HepG2 (cell line): Measurements from ENCODE around the gene PPOX. TPM values are rescaled to one million over a fixed set of nuclear protein-coding genes. Genes with fewer than 3 reads are reported as not detected.

Source experiments
- CC2D1A ChIP-seq: sonication (generic); formaldehyde crosslinking; IDR thresholded peaks from 2 replicates; pipeline ENCODE4 v1.8.1; 2023; ENCODE audit warnings: mild to moderate bottlenecking, missing genetic modification reagents
- DZIP1 ChIP-seq: sonication (generic); formaldehyde crosslinking; IDR thresholded peaks from 2 replicates; pipeline ENCODE4 v1.5.0; 2020; ENCODE audit warnings: mild to moderate bottlenecking, missing genetic modification reagents
- E2F1 ChIP-seq: sonication (generic); formaldehyde crosslinking; IDR thresholded peaks from 2 replicates; pipeline ENCODE4 v1.5.0; 2020; ENCODE audit warnings: missing genetic modification reagents
- GLI4 ChIP-seq: sonication (generic); formaldehyde crosslinking; IDR thresholded peaks from 2 replicates; pipeline ENCODE4 v1.5.1; 2020; ENCODE audit warnings: missing genetic modification reagents, mild to moderate bottlenecking, moderate library complexity, borderline replicate concordance
- HMG20B ChIP-seq: conservative IDR thresholded peaks from 2 replicates; pipeline ENCODE4 v1.6.1; 2016; ENCODE audit warnings: missing genetic modification reagents, missing compliant biosample characterization
- IRF2 ChIP-seq: IDR thresholded peaks from 2 replicates; pipeline ENCODE4 v1.6.1; 2018; ENCODE audit warnings: missing genetic modification reagents, missing compliant biosample characterization
- ISX ChIP-seq: sonication (generic); formaldehyde crosslinking; conservative IDR thresholded peaks from 2 replicates; pipeline ENCODE4 v1.5.0; 2020; ENCODE audit warnings: missing genetic modification reagents
- MEIS2 ChIP-seq: sonication (generic); formaldehyde crosslinking; IDR thresholded peaks from 2 replicates; pipeline ENCODE4 v1.9.0; 2021; ENCODE audit warnings: mild to moderate bottlenecking, missing genetic modification reagents
- NCOA2 ChIP-seq: sonication (generic); formaldehyde crosslinking; IDR thresholded peaks from 2 replicates; pipeline ENCODE4 v1.8.0; 2022; ENCODE audit warnings: inconsistent platforms
- NFYC ChIP-seq: IDR thresholded peaks from 2 replicates; pipeline ENCODE4 v1.6.1; 2016; ENCODE audit warnings: missing genetic modification reagents, missing compliant biosample characterization
- NR1H2 ChIP-seq: sonication (generic); formaldehyde crosslinking; IDR thresholded peaks from 2 replicates; pipeline ENCODE4 v1.8.1; 2022; ENCODE audit warnings: low read depth, missing genetic modification reagents, borderline replicate concordance
- PRPF4 ChIP-seq: fragments of 200-400 bp; formaldehyde crosslinking; IDR thresholded peaks from 2 replicates; pipeline ENCODE4 v1.6.1; 2016; ENCODE audit warnings: low read length, low read depth; ENCODE audit not compliant: poor library complexity, severe bottlenecking
- RELA ChIP-seq: sonication (generic); formaldehyde crosslinking; IDR thresholded peaks from 2 replicates; pipeline ENCODE4 v1.4.0; 2020; ENCODE audit warnings: missing genetic modification reagents
- RFXANK ChIP-seq: IDR thresholded peaks from 2 replicates; pipeline ENCODE4 v1.6.1; 2016
- RORA ChIP-seq: sonication (generic); formaldehyde crosslinking; IDR thresholded peaks from 2 replicates; pipeline ENCODE4 v1.5.0; 2020; ENCODE audit warnings: mild to moderate bottlenecking, missing genetic modification reagents, moderate library complexity
- RXRB ChIP-seq: IDR thresholded peaks from 2 replicates; pipeline ENCODE4 v1.6.1; 2016; ENCODE audit warnings: borderline replicate concordance, missing genetic modification reagents, missing compliant biosample characterization
- TCF7L2 ChIP-seq: IDR thresholded peaks from 2 replicates; pipeline ENCODE4 v1.6.1; 2011; ENCODE audit warnings: mild to moderate bottlenecking, low read depth, low read length, moderate library complexity
- TSC22D2 ChIP-seq: sonication (generic); formaldehyde crosslinking; IDR thresholded peaks from 2 replicates; pipeline ENCODE4 v1.5.1; 2020; ENCODE audit warnings: missing genetic modification reagents, mild to moderate bottlenecking, borderline replicate concordance
- ZC3H4 ChIP-seq: sonication (generic); formaldehyde crosslinking; IDR thresholded peaks from 2 replicates; pipeline ENCODE4 v1.4.0; 2020; ENCODE audit warnings: missing genetic modification reagents, borderline replicate concordance
- ZNF512B ChIP-seq: sonication (generic); formaldehyde crosslinking; IDR thresholded peaks from 2 replicates; pipeline ENCODE4 v1.5.1; 2020; ENCODE audit warnings: missing genetic modification reagents, mild to moderate bottlenecking, borderline replicate concordance
- ZNF788 ChIP-seq: sonication (generic); formaldehyde crosslinking; IDR thresholded peaks from 2 replicates; pipeline ENCODE4 v1.5.0; 2020; ENCODE audit warnings: mild to moderate bottlenecking, missing genetic modification reagents, borderline replicate concordance
- ZNF790 ChIP-seq: sonication (generic); formaldehyde crosslinking; IDR thresholded peaks from 2 replicates; pipeline ENCODE4 v1.8.0; 2022; ENCODE audit warnings: missing genetic modification reagents, mild to moderate bottlenecking, borderline replicate concordance
- ZNF816 ChIP-seq: sonication (generic); formaldehyde crosslinking; IDR thresholded peaks from 2 replicates; pipeline ENCODE4 v1.8.0; 2022; ENCODE audit warnings: missing genetic modification reagents, mild to moderate bottlenecking, borderline replicate concordance
- ZNF879 ChIP-seq: sonication (generic); formaldehyde crosslinking; IDR thresholded peaks from 2 replicates; pipeline ENCODE4 v1.8.1; 2023; ENCODE audit warnings: missing genetic modification reagents
- polyA plus RNA-seq, 8 experiments: library from polyadenylated mRNA; depleted of rRNA in 3 of 8; stranded (reverse) in 7 of 8; unstranded in 1 of 8; fragments of >200 nt; fragmentation: Illumina TruSeq in 4 of 8; extraction: Trizol in 4 of 8; gene quantifications; 2 replicates each; pipeline versions ENCODE4 v1.2.1 to v1.2.3, GENCODE V29; 2011 to 2016; ENCODE audit warnings: low read depth in 4 of 8, missing spikeins in 1 of 8, mixed read lengths in 1 of 8; ENCODE audit not compliant: insufficient read depth in 1 of 8
- total RNA-seq, 5 experiments: library from RNA; depleted of rRNA; stranded (reverse); fragments of >200 nt; fragmentation: Illumina TruSeq; extraction: Trizol; gene quantifications; 2 replicates each; pipeline ENCODE4 v1.2.3, GENCODE V29; 2016; ENCODE audit warnings: low read depth in 1 of 5

The PPOX gene
- total and polyA plus RNA-seq, 2 of the 13 experiments (the other 11 are each of a cell fraction or from before 2014, with no cell fraction given): 15.5 to 27.7 TPM

- TF ChIP-seq NR1H2 (CRISPR knock-in tag): no peak
- TF ChIP-seq RELA (CRISPR knock-in tag): no peak
- no peak for TF ChIP-seq RORA (CRISPR knock-in tag)
- 0 out of 2 replicates have a peak, but pooled peaks have one; percentile 26 for TF ChIP-seq NFYC (CRISPR knock-in tag)
- no peak for TF ChIP-seq DZIP1 (CRISPR knock-in tag)
- no peak for TF ChIP-seq TCF7L2
- no peak for TF ChIP-seq ZC3H4
- TF ChIP-seq E2F1: peak; percentile 73; the same call in 1 of the 2 replicates
- TF ChIP-seq GLI4 (CRISPR knock-in tag): peak; percentile 45; the same call in 1 of the 2 replicates
- TF ChIP-seq TSC22D2: no peak
- no peak for TF ChIP-seq ISX
- 0 out of 2 replicates have a peak, but pooled peaks have one; percentile 2 for TF ChIP-seq MEIS2
- TF ChIP-seq RFXANK (CRISPR knock-in tag): no peak
- 0 out of 2 replicates have a peak, but pooled peaks have one; percentile 40 for TF ChIP-seq NCOA2
- peak; percentile 86; the same call in 1 of the 2 replicates for TF ChIP-seq ZNF788
- 0 out of 2 replicates have a peak, but pooled peaks have one; percentile 25 for TF ChIP-seq RXRB (CRISPR knock-in tag)
- TF ChIP-seq ZNF512B (CRISPR knock-in tag): no peak
- no peak for TF ChIP-seq PRPF4
- no peak for TF ChIP-seq CC2D1A
- no peak for TF ChIP-seq HMG20B (CRISPR knock-in tag)
- no peak for TF ChIP-seq ZNF879 (CRISPR knock-in tag)
- no peak for TF ChIP-seq ZNF816 (CRISPR knock-in tag)
- TF ChIP-seq IRF2 (CRISPR knock-in tag): peak; percentile 62; the same call in 1 of the 2 replicates
- no peak; the same call in 1 of the 2 replicates for TF ChIP-seq ZNF790 (CRISPR knock-in tag)
Observed at GRCh38 chr1:161117759-161118581, 48.3 kb upstream of the PPOX start, which contains the start of the genes NIT1 and PFDN2 (continued).
